Activated B cell treated with CpG ODN at 0.5 μM for 24 hours (primary cell): Measurements from ENCODE around the gene LEPROT. TPM values are rescaled to one million over a fixed set of nuclear protein-coding genes. Genes with fewer than 3 reads are reported as not detected.
"Not testable (repeated sequence)": the region's sequence is repeated elsewhere in the genome, so short reads cannot be mapped to it uniquely, and the experiment has no call there.

Source experiments
- ATAC-seq: fragments of 200-7000 bp; cut with Tn5 transposase; one replicate; pipeline ENCODE4 v1.10.0; 2021; ENCODE audit warnings: low read depth, mild to moderate bottlenecking, moderate library complexity
- CTCF ChIA-PET: fragments of 350-600 bp; sonication (Branson Sonifier 250); formaldehyde crosslinking; loops from one replicate; lab custom pipeline; 2021; ENCODE audit warnings: antibody characterized with exemption; lab: Charles Lee
- POLR2A ChIA-PET: fragments of 350-600 bp; sonication (Branson Sonifier 250); formaldehyde crosslinking; loops from one replicate; lab custom pipeline; 2021; ENCODE audit warnings: antibody characterized with exemption; lab: Charles Lee
- DNase-seq: peaks from one replicate; pipeline ENCODE4 v3.0.0; 2022
- H3K27ac Mint-ChIP-seq: one replicate; pipeline ENCODE4 v1.8.0; 2020; ENCODE audit warnings: mixed read lengths
- H3K27me3 Mint-ChIP-seq: one replicate; pipeline ENCODE4 v1.8.0; 2021; ENCODE audit warnings: mixed read lengths
- H3K36me3 Mint-ChIP-seq: one replicate; pipeline ENCODE4 v1.8.0; 2021; ENCODE audit warnings: low read depth, mixed read lengths
- H3K4me1 Mint-ChIP-seq: one replicate; pipeline ENCODE4 v1.8.0; 2021; ENCODE audit warnings: mixed read lengths
- H3K4me3 Mint-ChIP-seq: one replicate; pipeline ENCODE4 v1.8.0; 2020; ENCODE audit warnings: mild to moderate bottlenecking, mixed read lengths
- H3K9me3 Mint-ChIP-seq: one replicate; pipeline ENCODE4 v1.8.0; 2020; ENCODE audit warnings: mixed read lengths
- intact Hi-C: fragments of 100-400 bp; cut with micrococcal nuclease; formaldehyde crosslinking; loops from one replicate; pipeline ENCODE4 v1.15.1; 2024
- total RNA-seq: library from RNA; stranded (reverse); gene quantifications from 2 replicates; pipeline ENCODE4 v1.2.3, GENCODE V29; 2022
- TF ChIP-seq, protein P1 (sequence below): fragments of 200-600 bp; IDR thresholded peaks from one replicate; pipeline ENCODE4 v1.8.0; 2022; ENCODE audit warnings: antibody characterized with exemption, mild to moderate bottlenecking

Gene LEPROT
- total RNA-seq, 1 donor from 2014 or later: 15.4 TPM

DNA sequence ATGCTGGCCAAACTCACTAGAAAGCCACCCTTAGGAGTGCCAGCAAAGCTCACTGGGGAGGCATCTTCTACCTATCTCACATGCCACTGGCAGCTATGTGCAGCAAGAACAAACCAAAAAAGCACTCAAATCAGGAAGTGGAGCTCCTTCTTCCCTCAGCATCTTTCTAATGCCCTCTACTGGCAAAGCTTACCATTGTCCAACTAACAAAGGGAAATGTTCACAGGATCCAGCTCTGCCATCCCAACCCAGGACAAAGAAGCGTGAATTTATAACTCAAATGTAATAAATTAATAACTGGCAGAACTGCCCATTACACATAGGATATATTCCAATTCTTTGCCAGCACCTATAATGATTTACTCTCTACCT lies 38.9 kb downstream of the LEPROT start:
- H3K27me3 Mint-ChIP-seq: peaks cover 4% of the 10 kb centered on the region

DNA sequence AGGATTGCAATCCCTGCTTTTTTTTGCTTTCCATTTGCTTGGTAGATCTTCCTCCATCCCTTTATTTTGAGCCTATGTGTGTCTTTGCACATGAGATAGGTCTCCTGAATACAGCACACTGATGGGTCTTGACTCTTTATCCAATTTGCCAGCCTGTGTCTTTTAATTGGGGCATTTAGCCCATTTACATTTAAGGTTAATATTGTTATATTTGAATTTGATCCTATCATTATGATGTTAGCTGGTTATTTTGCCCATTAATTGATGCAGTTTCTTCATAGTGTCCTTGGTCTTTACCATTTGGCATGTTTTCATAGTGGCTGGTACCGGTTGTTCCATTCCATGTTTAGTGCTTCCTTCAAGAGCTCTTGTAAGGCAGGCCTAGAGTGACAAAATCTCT lies 45.4 kb downstream of the LEPROT start:
- DNase-seq, H3K36me3 Mint-ChIP-seq, H3K27ac Mint-ChIP-seq, H3K4me1 Mint-ChIP-seq, ATAC-seq, POLR2A ChIA-PET, H3K4me3 Mint-ChIP-seq, CTCF ChIA-PET, intact Hi-C loops, H3K27me3 Mint-ChIP-seq: not testable (repeated sequence)
- peaks cover 12% of the 10 kb centered on the region for H3K9me3 Mint-ChIP-seq

More for the DNA sequence above, 38.9 kb downstream of the LEPROT start:
- no peak overlapping the region for H3K4me3 Mint-ChIP-seq
- peaks cover 9% of the 10 kb centered on the region for H3K9me3 Mint-ChIP-seq
- no peak for ATAC-seq
- H3K27ac Mint-ChIP-seq: no peak overlapping the region
- no peak for DNase-seq
- ChIA-PET CTCF (interaction anchor here (1.1 to 1.2 kb wide), 3 partner anchors 28 to 250 kb away, joined by 4 to 5 read pairs (median 4); no protein-coding TSS in a partner anchor), POLR2A (no interaction called here)
- intact Hi-C loops: no loop called here
- TF ChIP-seq, protein P1, sequence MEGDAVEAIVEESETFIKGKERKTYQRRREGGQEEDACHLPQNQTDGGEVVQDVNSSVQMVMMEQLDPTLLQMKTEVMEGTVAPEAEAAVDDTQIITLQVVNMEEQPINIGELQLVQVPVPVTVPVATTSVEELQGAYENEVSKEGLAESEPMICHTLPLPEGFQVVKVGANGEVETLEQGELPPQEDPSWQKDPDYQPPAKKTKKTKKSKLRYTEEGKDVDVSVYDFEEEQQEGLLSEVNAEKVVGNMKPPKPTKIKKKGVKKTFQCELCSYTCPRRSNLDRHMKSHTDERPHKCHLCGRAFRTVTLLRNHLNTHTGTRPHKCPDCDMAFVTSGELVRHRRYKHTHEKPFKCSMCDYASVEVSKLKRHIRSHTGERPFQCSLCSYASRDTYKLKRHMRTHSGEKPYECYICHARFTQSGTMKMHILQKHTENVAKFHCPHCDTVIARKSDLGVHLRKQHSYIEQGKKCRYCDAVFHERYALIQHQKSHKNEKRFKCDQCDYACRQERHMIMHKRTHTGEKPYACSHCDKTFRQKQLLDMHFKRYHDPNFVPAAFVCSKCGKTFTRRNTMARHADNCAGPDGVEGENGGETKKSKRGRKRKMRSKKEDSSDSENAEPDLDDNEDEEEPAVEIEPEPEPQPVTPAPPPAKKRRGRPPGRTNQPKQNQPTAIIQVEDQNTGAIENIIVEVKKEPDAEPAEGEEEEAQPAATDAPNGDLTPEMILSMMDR: no peak
- H3K4me1 Mint-ChIP-seq: no peaks in the 10 kb centered on the region
- no peaks in the 10 kb centered on the region for H3K36me3 Mint-ChIP-seq

DNA sequence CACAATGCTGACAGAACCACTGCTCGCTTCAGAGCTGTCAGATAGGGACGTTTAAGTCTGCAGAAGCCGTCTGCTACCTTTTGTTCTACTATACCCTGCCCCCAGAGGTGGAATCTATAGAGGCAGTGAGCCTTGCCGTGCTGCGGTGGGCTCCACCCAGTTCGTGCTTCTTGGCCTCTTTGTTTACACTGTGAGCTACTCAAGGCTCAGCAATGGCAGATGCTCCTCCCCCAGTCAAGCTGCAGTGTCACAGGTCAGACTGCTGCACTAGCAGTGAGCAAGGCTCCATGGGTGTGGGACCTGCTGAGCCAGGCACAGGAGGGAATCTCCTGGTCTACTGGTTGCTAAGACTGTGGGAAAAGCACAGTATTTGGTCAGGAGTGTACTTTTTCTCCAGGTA lies 47.1 kb downstream of the LEPROT start:
- TF ChIP-seq, protein P1: no peak
- Mint-ChIP-seq H3K4me3 (no peak overlapping the region), H3K9me3 (peaks cover 12% of the 10 kb centered on the region), H3K27me3 (peaks cover 3% of the 10 kb centered on the region), H3K4me1 (no peaks in the 10 kb centered on the region), H3K36me3 (no peaks in the 10 kb centered on the region), H3K27ac (no peak overlapping the region)
- intact Hi-C loops: no loop called here
- POLR2A ChIA-PET: no interaction called here
- CTCF ChIA-PET: no interaction called here
- DNase-seq (no peak), ATAC-seq (no peak)

DNA sequence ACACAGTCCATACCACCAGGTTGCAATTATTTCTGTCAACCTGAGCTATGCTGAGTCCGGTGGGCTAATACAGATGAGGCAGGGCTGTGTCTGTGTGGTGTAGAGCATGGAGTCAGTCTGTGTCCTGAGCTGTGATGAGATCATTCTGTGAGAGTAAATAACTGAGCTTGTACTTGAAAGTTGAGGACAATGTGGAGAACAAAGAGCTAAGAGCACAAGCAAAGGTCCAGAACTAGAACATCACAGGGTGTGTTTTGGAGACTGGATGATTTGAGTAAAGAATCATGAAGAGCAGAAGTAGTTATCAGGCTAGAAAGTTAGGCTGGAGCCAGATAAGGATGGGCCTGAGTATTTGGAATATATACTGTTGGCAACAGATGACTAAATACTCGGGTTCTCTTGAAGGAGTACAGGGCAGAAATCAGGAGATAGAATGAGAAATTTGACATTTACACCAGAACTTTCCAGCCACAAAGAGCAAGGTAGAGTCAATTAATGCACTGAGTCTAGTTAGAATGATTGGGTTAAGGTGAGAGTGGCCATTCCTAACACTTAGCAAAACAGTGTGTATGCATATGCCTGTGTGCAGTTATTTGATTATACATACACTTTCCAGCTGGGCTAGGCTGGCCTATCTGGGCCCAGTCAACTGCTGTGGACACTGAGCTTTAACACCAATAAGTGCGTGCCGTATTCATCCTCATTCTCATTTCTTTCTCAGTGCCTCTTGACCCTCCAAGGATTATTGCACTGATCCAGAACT lies 48.8 kb downstream of the LEPROT start:
- peaks cover 3% of the 10 kb centered on the region for H3K27me3 Mint-ChIP-seq
- H3K36me3 Mint-ChIP-seq: no peaks in the 10 kb centered on the region
- H3K4me1 Mint-ChIP-seq: no peaks in the 10 kb centered on the region
- no peak for DNase-seq
- peaks cover 8% of the 10 kb centered on the region for H3K9me3 Mint-ChIP-seq
- TF ChIP-seq, protein P1: no peak
- intact Hi-C loops: no loop called here
- no peak overlapping the region for H3K4me3 Mint-ChIP-seq
- H3K27ac Mint-ChIP-seq: no peak overlapping the region
- ChIA-PET CTCF (no interaction called here), POLR2A (no interaction called here)
- no peak for ATAC-seq

DNA sequence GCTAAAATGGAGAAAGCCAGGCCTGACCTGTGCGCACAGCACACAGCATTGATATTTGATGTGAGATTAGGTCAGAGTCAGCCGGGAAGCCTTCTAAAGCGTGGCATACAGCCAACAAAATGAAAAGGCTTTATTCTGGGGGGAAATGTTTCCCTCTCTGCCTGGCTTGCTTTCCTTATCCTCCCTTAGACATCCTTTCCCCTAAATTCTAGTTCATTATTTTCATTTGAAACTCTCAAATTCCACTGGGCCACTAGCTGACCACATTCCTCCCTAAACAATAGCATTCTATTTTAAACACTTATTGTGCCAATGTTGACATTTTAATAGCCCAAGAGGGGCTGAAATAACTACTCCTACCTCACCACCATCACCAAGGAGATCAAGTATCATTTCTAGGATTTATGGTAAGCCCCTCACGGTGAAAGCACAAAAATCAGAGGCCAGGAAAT lies 49.4 kb downstream of the LEPROT start:
- peaks cover 7% of the 10 kb centered on the region for H3K9me3 Mint-ChIP-seq
- H3K36me3 Mint-ChIP-seq: no peaks in the 10 kb centered on the region
- ChIA-PET POLR2A (no interaction called here), CTCF (no interaction called here)
- TF ChIP-seq, protein P1: no peak
- intact Hi-C loops: no loop called here
- ATAC-seq (no peak), DNase-seq (no peak)
- peaks cover 3% of the 10 kb centered on the region for H3K27me3 Mint-ChIP-seq
- no peak overlapping the region for H3K4me3 Mint-ChIP-seq
- H3K4me1 Mint-ChIP-seq: no peaks in the 10 kb centered on the region
- H3K27ac Mint-ChIP-seq: no peak overlapping the region
